ENCODE results near the gene GNL3L.
"Not testable (repeated sequence)": the region's sequence is repeated elsewhere in the genome, so short reads cannot be mapped to it uniquely, and the experiment has no call there.

GRCh38 chrX:54555006-54555405 lies 25.0 kb downstream of the GNL3L start:
- TF ChIP-seq POLR2A, POLR2AphosphoS5 (IDR thresholded peaks at IDR 0.05; ENCODE audit: low read depth, low read length): not testable (repeated sequence)

All from GM12892 (cell line).